HTERT RPE-1 (cell line): ENCODE measurements around the gene RAP1GAP2.

Source experiments
- in situ Hi-C: fragments of 300-500 bp; cut with MboI; formaldehyde crosslinking; loops from 4 replicates; pipeline ENCODE4 v1.14.3; 2020; ENCODE audit warnings: low sequenced_read_pairs

Gene RAP1GAP2

DNA sequence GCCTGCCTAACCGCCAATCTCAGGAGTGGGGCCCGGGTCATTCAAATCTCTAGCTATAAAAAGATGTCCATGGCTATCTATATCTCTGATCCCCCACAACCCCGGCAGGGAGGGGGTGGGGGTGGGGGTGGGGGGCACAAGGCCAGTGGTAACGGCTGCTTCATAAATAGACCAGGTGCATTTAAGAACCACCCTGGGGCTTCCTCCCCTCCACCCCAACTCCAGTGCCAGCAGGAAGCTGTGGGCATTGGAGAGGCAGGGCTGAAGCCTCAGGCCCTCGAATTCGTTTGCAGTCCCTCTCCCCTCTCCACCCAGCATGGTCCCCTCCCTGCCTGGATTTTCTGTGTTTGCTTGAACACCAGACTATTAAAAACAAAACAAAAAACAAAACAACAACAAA, 56.0 kb downstream of the RAP1GAP2 start:
- in situ Hi-C loops: no loop called here

DNA sequence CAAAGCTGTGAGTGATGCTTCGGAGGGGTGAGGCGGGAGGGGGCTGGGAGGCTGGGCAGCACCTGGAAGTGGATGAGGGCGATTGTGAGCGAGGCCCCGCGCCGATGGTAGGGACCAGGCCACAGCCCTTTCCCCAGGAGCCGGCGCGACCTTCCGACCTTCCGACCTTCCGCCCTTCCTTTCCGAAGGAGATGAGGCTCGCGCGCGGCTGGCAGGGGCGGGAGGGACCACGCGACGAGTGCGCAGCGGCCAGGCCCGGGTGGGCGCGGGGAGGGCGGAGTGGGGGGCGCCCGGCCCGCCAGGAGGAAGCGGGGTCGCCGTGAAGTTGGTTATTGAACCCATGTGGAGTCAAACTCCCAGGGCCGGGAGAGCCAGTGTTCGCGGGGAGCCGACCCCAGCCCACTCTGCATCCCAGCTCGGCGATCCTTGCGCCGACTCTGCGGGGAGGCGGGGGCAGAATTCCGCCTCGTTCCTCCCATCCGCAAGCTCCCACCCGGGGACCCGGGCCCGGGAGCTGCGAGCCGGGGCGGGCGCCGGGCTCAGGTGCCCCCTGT, 56.6 kb downstream of the RAP1GAP2 start:
- in situ Hi-C loops: no loop called here

DNA sequence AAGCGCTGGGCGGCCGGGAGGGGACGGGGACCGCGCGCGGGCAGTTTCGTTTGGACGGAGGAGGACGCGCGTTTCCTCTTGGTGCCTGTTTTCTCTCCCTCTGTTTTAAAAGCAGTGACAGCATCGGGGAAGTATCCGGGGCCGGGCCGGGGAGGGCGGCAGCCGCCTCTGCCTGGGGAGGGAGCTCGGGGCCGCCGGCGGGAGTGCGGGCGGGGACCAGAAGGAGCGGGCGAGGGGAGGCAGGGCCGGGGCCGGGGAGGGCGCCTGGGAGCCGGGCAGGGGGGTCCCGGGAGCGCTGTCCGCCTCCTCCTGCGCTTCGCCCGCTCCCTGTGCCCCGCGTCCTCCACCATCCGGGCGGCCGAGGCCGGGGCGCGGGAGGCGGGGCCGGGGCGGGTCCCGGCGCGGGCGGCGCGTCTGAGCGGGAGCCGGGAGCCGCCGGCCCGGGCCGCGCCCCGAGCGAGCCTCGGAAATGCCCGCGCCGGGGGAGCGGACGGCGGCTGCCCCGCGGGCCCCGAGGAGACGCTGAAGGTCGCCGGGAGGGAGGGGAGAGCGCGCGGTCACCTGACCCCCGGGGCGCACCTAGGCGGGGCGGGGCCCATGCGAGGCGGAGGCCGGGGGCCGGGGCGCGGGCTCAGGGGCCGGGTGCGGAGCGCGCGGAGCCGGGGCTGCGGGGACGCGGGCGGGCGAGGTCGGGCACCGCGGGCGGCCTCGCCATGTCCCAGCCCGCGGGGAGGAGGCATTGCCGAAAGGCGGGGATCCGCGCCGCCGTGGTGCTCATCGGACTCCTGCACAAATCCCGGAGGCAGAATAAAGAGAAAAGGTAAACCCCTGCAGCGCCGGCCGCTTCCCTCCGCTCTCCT, 57.3 kb downstream of the RAP1GAP2 start:
- in situ Hi-C loops: no loop called here

DNA sequence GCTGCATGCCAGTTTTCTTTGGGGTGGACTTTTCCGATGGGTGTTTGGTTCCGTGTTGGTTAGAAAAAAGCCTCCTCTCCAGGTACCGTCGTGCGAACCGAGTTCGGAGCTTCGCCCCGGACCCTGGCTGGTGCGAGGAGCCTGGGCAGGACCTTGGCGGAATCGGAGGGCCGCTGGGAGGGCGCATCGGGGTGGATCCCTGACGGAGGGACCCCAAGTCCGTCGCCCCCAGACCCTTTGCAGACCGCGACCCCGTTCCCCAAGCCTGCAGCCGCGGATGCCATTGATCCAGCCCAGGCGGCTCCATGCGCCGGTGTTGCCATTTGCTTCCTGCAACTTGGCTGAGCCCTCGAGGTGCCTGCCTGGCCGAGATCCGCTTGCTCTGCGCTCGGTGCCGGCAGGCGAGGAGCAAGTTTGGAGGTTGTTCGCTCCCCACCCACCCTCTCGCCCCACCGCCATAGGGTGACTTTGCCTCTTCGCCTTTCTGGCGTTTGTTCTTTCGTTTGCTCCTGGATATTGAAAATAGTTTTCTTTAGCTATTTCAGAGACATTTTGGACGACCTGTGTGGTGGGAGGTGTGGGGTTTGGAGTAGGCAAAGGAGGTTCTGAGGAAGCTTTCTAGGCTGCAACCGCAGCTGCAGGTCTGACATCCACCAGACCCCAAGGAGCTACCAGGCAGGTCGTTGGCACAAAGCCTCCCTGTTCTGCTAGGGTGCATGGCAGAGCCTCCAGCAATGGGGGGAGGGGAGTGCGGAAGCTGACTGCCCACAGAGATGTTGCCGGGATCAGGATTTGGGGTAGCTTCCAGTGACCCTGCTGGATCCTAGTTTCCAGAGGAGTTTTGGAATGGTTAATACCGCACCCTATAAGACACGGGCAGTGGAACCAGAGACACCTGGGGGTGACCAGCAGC, 58.2 kb downstream of the RAP1GAP2 start:
- in situ Hi-C loops: no loop called here

DNA sequence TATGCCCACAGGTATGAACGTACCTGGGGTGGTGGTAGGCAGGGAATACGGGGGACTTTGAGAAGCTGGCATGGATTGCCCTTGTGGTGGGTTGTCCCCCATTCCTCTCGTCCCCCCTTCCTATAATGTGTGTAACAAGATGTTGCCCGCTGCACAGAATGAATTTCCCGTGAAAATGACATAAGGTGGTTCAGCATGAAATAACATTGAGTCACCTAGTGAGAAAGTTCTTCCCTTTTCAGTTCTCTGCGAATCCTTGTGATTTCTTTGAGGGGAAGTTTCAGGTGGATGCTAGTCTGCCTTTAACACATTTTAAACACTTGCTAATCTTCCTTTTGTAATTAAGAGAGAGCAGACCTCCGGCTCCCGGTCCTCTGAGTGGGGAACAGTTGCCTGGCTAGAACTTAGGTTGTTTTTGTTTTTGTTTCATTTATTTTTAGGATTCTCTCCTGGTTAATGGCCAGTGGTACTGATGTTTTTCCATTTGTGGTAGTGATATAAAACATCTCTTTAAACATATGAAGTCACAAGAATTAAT, 58.9 kb downstream of the RAP1GAP2 start:
- in situ Hi-C loops: no loop called here

DNA sequence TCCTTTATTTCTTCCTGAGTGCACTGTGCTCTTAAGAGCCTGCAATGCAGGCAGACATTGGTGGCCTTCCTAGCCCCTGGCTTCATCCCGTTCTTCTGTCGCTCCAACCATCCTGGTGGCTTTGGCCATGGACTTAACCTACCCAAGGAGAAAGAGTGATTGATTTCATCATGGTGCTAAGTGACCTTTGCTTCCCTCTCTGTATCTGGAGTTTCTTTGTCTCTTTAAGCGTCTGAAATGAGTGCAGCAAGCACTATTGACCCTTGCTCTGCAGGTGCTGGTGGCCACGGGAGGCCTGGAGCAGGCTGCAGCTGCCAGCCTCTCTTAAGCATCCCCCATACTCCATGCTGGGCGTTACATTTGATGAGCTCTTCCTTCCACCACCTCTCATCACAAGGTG, 60.5 kb downstream of the RAP1GAP2 start:
- in situ Hi-C loops: no loop called here

DNA sequence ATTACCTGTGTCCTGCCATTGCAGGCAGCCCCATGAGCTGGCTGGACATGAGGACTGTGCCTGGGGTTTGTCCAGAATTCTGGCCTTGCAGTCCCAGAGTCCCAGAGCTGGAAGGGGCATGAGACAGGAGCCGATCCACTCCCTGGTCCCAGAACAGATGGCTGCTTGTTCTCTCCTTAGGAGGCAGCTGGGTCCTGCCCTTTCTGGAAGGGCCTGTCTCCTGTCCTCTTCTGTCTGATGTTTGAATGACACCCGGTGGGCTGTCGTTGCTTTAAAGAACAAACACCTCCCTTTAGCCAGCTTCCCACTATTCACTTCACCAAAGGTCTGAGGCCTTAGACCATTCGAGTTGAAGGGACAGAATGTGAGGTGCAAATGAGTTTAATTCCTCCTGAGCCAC, 63.8 kb downstream of the RAP1GAP2 start:
- in situ Hi-C loops: no loop called here

DNA sequence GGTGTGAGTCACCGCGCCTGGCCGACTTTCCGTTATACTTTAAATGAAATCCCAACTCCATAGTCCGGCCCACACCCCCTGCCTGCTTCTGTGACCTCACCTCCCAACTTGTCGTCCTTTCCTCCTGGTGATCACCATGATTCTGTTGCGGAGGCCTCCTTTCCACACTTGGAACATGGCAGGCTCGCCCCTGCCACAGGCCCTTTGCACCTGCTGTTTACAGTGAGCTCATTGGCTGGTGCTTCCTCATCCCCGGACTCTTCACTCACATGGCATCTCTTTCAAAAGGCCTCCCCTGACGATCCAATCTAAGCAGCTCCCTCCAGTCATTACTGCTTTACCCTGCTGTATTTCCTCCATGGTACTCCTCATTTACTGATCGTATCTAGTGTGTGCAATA, 64.6 kb downstream of the RAP1GAP2 start:
- in situ Hi-C loops: no loop called here

DNA sequence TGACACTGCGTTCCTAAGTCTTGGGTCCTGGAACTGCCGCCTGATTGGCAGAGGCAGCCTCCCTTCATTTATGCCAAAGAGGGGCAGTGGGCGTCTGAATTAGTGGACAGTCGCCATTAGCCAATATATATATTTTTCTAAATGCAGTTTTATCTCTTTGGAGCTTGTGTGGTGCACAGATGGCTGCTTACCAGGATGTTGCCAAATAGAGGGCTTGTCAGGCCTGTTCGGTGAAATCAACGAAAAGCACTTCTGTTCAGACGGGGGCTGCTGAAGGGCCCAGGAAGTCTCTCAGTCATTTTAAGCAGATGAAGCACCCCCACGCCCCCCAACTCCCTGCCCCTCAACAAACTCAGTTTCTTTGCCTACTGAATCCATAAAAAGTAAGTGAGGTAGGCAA, 66.0 kb downstream of the RAP1GAP2 start:
- in situ Hi-C loops: no loop called here

DNA sequence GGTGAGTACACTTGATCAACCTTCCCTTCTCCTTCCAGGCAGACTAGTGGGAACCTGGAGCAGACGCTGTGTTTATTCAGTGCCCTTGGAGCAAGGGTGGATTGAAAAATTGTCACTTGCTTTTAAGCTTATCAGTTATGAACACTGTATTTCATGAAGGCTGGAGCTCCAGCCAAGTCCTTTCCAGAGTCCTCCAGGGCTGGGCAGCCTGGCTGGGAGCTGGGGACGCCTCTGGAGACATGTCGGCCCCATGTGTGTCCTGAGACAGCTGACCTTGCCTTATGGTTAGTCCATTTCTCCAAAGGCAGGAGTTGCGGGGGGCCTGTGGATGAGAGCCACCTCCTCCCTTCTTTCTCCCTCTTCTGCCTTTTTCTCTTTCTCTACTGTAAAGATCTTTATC, 67.0 kb downstream of the RAP1GAP2 start:
- in situ Hi-C loops: no loop called here

DNA sequence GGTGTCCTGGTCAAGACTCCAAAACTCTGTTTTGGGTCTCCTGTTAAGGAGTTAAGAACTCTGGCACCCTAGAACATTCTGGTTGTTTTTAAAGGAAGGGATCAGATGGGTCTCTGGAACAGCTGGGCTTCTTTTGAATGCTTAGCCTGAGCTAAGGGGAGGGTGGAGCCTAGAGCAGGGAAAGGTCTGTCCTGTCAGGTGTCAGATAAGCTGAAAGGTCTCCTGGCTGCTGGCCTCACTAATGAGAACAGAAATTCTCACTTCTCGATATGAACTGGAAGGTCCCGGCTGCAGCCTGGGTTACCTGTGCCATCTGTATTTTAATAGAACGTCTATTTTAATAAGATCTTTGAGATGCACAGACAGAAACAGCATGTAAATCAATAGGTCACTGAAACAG, 69.0 kb downstream of the RAP1GAP2 start:
- in situ Hi-C loops: no loop called here

DNA sequence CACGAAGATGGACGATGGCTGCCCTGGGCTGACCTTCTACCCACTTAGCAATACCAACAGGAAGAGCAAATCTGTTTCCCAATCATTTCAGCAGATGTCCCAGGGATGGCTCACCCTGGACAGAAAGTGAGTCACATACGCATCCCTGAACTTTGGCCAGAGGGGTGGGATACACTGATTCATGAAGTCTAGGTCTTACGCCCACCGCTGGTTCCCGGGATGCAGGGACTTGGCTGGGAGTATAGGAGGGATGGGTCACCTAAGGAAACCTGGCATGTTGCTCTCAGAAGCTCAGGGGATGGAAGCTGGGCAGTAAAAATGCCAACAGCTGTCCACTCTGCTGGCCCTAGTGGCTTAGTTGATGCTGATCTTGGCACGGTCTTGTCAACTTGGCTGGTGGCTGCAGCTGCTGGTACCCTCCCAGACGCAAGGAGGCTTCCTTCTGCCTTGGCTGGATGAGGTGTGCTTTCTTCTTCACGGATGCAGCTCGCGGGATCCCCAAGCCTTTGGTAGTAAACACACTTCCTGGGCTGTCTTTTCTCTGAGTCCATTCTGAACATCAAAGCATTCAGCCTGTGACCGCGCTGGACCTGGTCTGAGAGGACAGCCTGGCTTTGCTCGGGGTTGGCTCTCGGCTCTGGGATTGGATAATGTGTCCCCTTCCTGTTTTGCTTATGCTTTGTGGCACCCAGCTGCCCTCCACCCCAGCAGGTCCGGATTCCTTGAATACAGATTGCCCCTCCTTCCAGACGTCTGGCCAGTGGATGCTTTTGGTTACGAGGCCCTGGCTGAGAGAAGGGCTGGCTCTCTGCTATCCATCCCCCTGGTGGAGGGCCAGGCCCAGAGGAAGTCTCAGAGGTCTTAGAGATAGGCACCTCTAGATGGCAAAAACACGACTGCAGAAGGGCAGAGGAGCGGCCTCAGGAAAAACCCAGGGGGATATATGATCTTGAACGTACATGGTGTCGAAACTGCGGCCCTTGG, 71.5 kb downstream of the RAP1GAP2 start:
- in situ Hi-C loops: no loop called here

DNA sequence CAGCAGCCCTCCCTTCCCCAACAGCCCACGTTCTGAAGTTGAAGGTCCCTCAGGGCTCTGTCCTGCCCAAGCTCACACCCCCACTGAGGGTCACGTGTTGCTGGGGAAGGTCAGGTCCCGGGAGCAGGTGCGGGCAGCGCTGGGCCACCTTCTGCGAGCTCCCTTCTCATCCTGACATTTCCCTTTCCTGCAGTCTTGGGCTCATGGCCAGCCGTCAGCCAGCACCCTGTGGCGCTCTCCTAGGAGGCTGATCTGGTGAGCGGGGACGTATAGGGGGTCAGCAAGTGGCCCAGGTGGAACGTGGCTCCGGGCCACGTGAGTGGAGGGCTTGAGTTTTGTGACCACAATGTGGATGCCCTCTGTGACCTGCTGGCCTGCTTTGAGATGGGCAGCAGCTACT, 73.4 kb downstream of the RAP1GAP2 start:
- in situ Hi-C loops: no loop called here

DNA sequence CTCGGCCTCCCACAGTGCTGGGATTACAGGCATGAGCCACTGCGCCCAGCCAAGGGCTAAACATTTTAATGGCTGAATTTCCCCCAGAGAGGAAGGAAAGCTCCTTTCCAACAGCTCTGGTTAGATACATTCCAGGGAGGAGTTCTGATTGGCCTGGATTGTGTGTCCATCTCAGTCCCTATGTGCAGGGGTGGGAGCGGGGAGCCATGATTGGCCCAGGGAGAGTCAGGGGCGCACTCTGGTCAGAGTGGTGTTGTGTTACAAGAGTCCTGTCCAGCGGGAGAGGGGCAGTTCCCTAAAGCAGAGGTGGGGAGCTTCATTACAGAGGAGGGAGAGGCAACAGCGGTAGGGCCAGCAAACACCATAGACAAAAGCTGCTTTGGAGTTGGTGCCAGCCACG, 75.0 kb downstream of the RAP1GAP2 start:
- in situ Hi-C loops: no loop called here

DNA sequence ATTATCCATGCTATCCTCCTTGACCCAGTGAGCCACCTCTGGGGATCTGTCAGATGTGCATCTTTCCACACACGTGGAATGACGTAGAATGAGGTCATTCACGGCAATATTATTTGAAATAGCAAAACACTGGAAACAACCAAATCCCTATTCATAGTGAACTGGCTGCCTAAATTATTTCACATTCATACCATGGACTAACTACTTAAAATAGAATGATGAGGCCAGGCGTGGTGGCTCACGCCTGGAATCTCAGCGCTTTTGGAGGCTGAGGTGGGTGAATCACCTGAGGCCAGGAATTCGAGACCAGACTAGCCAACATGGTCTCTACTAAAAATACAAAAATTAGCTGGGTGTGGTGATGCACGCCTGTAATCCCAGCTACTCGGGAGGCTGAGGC, 75.5 kb downstream of the RAP1GAP2 start:
- in situ Hi-C loops: no loop called here

DNA sequence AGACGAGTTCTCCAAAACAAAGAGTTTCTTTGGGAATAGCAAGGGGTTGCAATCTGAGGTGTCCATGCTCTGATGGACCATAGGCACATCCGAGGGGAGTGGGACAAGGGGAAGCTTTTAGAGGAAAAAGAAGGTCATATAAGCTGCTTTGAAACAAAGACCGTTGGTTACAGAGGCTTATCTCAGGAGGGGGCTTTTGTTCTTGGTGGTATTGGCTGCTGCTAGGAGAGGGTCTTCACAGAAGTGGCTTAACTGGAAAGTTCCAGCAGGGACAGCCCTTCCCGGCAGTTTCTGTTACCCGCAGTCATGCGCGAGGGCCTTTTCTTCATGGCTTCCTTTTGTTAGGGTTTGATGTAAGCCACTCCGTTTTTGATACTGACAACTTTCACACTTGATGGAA, 76.0 kb downstream of the RAP1GAP2 start:
- in situ Hi-C loops: no loop called here

DNA sequence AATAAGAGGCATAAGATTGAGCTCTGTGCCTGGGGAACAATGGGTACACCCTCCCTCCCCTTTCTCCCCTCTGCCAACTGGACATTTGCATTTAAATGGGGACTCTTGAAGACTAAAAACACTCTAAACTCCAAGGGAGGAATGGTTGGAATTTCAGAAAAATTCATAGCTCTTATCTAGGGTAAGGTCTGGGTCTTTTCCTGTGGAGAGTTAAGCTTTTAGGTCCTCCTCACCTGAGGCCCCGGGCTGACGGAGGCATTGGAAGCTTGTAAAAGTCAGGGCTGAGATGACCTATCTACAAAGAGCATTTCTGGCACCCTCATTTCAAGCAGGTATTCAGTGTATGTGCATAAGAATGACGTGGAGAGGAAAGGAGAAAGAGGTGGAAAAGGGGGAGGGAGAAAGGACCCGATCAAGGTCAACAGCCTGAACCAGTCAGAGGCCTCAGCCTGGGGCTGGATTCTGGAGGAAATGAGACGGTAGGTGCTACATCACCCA, 78.0 kb downstream of the RAP1GAP2 start:
- in situ Hi-C loops: no loop called here

DNA sequence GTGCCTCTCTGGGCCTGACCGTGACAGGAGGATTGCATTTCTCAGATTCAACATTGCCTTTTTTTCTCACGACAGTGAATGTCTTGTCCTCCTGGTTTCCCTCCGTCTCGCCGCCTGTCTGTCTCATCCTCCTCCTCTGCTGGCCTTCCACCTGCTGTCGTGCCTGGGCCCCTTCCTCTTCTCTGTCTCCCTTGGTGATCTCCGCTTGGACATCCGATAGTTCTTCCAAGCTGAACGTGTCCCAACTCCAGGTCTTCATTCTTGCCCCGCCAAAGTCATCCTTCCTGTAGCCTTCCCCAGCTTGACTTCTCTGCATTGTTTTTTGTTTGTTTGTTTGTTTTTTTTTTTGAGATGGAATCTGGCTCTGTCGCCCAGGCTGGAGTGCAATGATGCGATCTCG, 79.4 kb downstream of the RAP1GAP2 start:
- in situ Hi-C loops: no loop called here

DNA sequence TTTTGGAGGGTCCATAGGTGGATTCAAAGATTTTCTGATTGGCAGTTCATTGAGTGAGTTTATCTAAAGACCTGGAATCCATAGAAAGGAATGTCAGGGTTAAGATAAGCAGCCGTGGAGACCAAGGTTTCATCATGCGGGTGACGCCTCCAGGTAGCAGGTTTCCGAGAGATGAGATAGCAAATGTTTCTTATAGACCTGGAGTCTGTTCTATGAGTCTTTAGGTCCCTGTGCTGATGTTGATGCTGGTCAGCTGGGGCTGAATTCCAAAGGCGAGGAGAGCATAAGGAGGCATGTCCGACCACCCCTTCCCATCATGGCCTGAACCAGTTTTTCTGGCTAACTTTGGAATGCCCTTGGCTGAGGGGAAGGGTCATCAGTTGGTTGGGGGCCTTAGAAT, 80.2 kb downstream of the RAP1GAP2 start:
- in situ Hi-C loops: no loop called here

DNA sequence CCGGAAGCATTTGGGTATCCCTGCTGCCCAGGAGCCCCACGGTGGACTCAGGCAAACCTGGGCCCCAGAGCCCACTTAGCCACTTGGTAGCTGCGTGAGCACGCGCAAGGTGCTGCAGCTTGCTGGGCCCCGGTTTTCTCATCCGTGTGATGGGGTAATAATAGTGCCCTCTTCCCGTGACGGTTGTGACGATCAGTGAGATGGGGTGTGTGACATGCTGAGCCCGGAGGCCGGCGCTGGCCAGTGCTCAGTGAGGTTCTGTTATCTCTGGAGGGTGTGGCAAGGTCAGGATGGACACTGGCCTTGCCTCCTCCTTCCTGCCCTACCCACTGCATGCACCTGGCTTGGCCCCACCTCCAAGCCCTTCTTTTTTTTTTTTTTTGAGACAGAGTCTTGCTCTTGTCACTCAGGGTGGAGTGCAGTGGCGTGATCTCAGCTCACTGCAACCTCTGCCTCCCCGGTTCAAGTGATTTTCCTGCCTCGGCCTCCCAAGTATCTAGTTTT, 82.6 kb downstream of the RAP1GAP2 start:
- in situ Hi-C loops: no loop called here
